Activated CD8-positive, alpha-beta T cell treated with anti-CD3 and anti-CD28 coated beads for 36 hours (primary cell): ENCODE measurements around the gene TLCD4. TPM values are rescaled to one million over a fixed set of nuclear protein-coding genes. Genes with fewer than 3 reads are reported as not detected.

Experiments used
- ATAC-seq: fragments of 200-7000 bp; cut with Tn5 transposase; one replicate; pipeline ENCODE4 v1.10.0; 2021; ENCODE audit warnings: mild to moderate bottlenecking, moderate library complexity
- CTCF ChIA-PET: fragments of 350-600 bp; sonication (Branson Sonifier 250); formaldehyde crosslinking; loops from one replicate; lab custom pipeline; 2021; ENCODE audit warnings: antibody characterized with exemption; lab: Charles Lee
- POLR2A ChIA-PET: fragments of 350-600 bp; sonication (Branson Sonifier 250); formaldehyde crosslinking; loops from one replicate; lab custom pipeline; 2021; ENCODE audit warnings: antibody characterized with exemption; lab: Charles Lee
- DNase-seq: peaks from one replicate; pipeline ENCODE4 v3.0.0-alpha.2; 2020
- H3K27ac Mint-ChIP-seq: one replicate; pipeline ENCODE4 v1.8.0; 2021; ENCODE audit warnings: mild to moderate bottlenecking, mixed read lengths
- H3K27me3 Mint-ChIP-seq: one replicate; pipeline ENCODE4 v1.8.0; 2021; ENCODE audit warnings: mixed read lengths
- H3K36me3 Mint-ChIP-seq: one replicate; pipeline ENCODE4 v1.8.0; 2021; ENCODE audit warnings: low read depth, mixed read lengths
- H3K4me1 Mint-ChIP-seq: one replicate; pipeline ENCODE4 v1.8.0; 2021; ENCODE audit warnings: low read depth, mixed read lengths
- H3K4me3 Mint-ChIP-seq: one replicate; pipeline ENCODE4 v1.8.0; 2021; ENCODE audit warnings: mild to moderate bottlenecking, moderate library complexity, mixed read lengths
- H3K9me3 Mint-ChIP-seq: one replicate; pipeline ENCODE4 v1.8.0; 2021; ENCODE audit warnings: mixed read lengths
- CTCF ChIP-seq: fragments of 200-600 bp; IDR thresholded peaks from one replicate; pipeline ENCODE4 v1.8.0; 2022; ENCODE audit warnings: antibody characterized with exemption, mild to moderate bottlenecking
- intact Hi-C: fragments of 100-400 bp; cut with micrococcal nuclease; formaldehyde crosslinking; loops from one replicate; pipeline ENCODE4 v1.10.0; 2022
- total RNA-seq, 2 experiments: library from RNA; stranded (reverse); gene quantifications; one replicate each; pipeline ENCODE4 v1.2.3, GENCODE V29; 2021

Gene TLCD4
- total RNA-seq, 2 experiments from 2014 or later = 0.32 to 0.38 TPM

GRCh38 chr1:95076034-95076433, 41.1 kb upstream of the TLCD4 start:
- ChIA-PET POLR2A (no interaction called here), CTCF (interaction anchor here (0.9 to 6.0 kb wide), 3 partner anchors 8 to 33 kb away, joined by 3 to 47 read pairs (median 3); no protein-coding TSS in a partner anchor)
- Mint-ChIP-seq H3K27me3 (no peaks in the 10 kb centered on the region), H3K36me3 (peaks cover 2% of the 10 kb centered on the region), H3K4me1 (peaks cover 8% of the 10 kb centered on the region), H3K4me3 (no peak overlapping the region), H3K27ac (no peak overlapping the region), H3K9me3 (no peaks in the 10 kb centered on the region)
- DNase-seq = no peak
- no peak for TF ChIP-seq CTCF
- intact Hi-C loops = no loop called here
- ATAC-seq = no peak

DNA sequence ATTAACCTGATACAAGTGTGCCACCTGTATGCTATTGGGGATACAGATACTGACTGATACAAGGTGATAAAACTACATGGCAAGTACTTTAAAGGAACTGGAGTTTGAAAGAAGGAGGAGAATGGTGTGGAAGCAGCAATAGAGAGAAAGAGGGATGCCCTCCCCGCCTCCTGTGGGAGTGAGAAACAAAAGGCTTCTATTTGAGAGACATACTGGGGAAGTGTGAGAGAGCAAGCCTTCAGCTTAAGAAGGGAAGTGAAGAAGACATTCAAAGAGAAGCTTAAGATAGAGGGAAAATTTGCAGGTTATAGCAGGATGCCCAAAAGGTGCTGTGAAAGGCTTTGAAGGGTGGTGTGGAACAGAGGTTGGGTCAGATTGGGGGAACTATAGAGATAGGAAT, 36.7 kb upstream of the TLCD4 start:
- no peak overlapping the region for H3K4me3 Mint-ChIP-seq
- no peaks in the 10 kb centered on the region for H3K9me3 Mint-ChIP-seq
- H3K4me1 Mint-ChIP-seq = no peaks in the 10 kb centered on the region
- TF ChIP-seq CTCF = no peak
- ATAC-seq (no peak), DNase-seq (no peak)
- ChIA-PET CTCF (interaction anchor here (1.7 to 2.3 kb wide), 3 partner anchors 35 to 226 kb away, joined by 6 to 7 read pairs (median 6); partner anchors contain the start of gene RWDD3), POLR2A (interaction anchor here (0.7 kb wide), 1 partner anchor 19 kb away, joined by 3 read pairs; no protein-coding TSS in a partner anchor)
- H3K36me3 Mint-ChIP-seq = no peaks in the 10 kb centered on the region
- H3K27ac Mint-ChIP-seq = no peak overlapping the region
- H3K27me3 Mint-ChIP-seq = no peaks in the 10 kb centered on the region
- intact Hi-C loops = no loop called here

GRCh38 chr1:95080879-95081278, 36.3 kb upstream of the TLCD4 start:
- CTCF ChIA-PET = interaction anchor here (1.7 to 2.3 kb wide), 3 partner anchors 35 to 226 kb away, joined by 6 to 7 read pairs (median 6); partner anchors contain the start of gene RWDD3
- DNase-seq = no peak

DNA sequence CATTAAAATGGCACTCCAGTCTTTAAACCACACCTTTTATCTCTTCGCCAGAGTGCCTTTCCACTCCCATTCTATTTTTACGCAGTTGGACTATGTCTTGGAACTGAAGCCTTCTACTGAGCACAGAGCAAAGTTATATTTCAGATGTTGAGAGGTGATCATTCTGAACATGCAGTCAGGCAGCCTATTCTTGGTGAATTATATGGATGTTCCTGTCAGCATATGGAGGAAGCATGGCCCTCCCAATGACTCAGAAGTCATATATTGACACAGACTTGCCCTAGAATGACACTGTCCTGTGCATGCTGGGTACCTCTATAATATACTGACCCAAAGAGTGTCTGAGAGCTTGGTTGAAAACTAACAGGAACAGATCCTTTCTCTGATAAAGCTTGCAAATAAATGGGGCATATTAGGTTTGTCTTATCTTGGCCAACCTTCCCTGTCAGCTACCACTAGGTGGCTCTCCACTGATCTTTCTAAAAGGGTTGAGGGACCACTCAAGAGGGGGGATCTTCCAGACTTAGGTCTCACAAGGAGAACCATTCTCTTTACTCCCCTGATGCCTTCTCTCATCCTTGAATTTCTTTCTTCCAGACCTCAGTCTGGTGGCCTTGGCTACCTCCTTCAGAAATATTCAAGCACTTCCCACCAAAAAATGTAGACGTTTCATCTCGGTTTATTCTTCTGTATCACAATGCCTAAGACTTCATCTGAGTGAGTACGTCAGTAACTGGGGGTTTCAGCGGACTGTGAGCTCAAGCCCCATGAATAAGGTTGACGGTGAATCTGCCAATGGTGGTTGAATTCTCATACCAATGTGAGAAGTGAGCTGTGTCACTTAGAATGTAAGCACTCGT, 32.6 kb upstream of the TLCD4 start:
- H3K9me3 Mint-ChIP-seq = no peaks in the 10 kb centered on the region
- ChIA-PET POLR2A (no interaction called here), CTCF (interaction anchor here (0.6 to 3.7 kb wide), 26 partner anchors 10 to 244 kb away, joined by 3 to 47 read pairs (median 4); partner anchors contain the start of genes ALG14, RWDD3 and TLCD4)
- H3K4me1 Mint-ChIP-seq = no peaks in the 10 kb centered on the region
- H3K27me3 Mint-ChIP-seq = peaks cover 6% of the 10 kb centered on the region
- H3K4me3 Mint-ChIP-seq = no peak overlapping the region
- peak; percentile 82 for TF ChIP-seq CTCF
- H3K36me3 Mint-ChIP-seq = no peaks in the 10 kb centered on the region
- no peak overlapping the region for H3K27ac Mint-ChIP-seq
- intact Hi-C loops = no loop called here
- peak; percentile 75 for ATAC-seq
- peak; percentile 46 for DNase-seq

More at GRCh38 chr1:95080879-95081278, 36.3 kb upstream of the TLCD4 start:
- Mint-ChIP-seq H3K27ac (no peak overlapping the region), H3K9me3 (no peaks in the 10 kb centered on the region), H3K27me3 (no peaks in the 10 kb centered on the region), H3K36me3 (no peaks in the 10 kb centered on the region), H3K4me1 (no peaks in the 10 kb centered on the region), H3K4me3 (no peak overlapping the region)
- no peak for TF ChIP-seq CTCF
- no peak for ATAC-seq
- intact Hi-C loops = no loop called here
- POLR2A ChIA-PET = interaction anchor here (0.7 kb wide), 1 partner anchor 19 kb away, joined by 3 read pairs; no protein-coding TSS in a partner anchor

DNA sequence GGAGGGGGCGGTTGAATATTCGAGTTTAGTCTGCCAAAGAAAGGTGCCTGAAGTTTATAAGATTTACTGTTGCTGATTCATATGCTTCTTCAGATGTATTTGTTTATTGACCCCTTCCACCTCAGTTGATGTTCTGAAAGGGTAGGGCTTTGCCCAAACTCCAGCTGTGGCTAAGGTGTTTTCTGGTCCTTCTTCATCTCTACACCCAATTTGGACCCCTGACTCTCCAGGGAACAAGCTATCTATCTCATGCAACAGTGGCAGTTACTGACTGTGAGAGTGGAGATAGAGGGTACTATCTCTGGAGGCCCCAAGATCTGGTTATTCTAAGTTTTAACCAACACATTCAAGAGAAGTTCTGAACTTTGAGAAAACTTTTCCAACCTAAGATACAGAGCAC, 31.8 kb upstream of the TLCD4 start:
- ATAC-seq (no peak), DNase-seq (no peak)
- Mint-ChIP-seq H3K27ac (no peak overlapping the region), H3K9me3 (no peaks in the 10 kb centered on the region), H3K27me3 (peaks cover 7% of the 10 kb centered on the region), H3K36me3 (no peaks in the 10 kb centered on the region), H3K4me1 (no peaks in the 10 kb centered on the region), H3K4me3 (no peak overlapping the region)
- ChIA-PET POLR2A (no interaction called here), CTCF (interaction anchor here (0.9 to 3.7 kb wide), 18 partner anchors 11 to 231 kb away, joined by 3 to 47 read pairs (median 4); partner anchors contain the start of genes ALG14, RWDD3 and TLCD4)
- intact Hi-C loops = no loop called here
- no peak for TF ChIP-seq CTCF
